Measurements from ENCODE around the gene COG5. TPM values are rescaled to one million over a fixed set of nuclear protein-coding genes. Genes with fewer than 3 reads are reported as not detected.

Gene COG5
- total RNA-seq, 2 experiments from 2014 or later, result 37.6 to 40.3 TPM

GRCh38 chr7:107527196-107527595 is 36.5 kb downstream of the COG5 start:
- H3K4me3 Mint-ChIP-seq, result no peak overlapping the region
- CTCF ChIA-PET, result interaction anchor here (1.6 kb wide), 1 partner anchor 11 kb away, joined by 4 read pairs; no protein-coding TSS in a partner anchor
- ATAC-seq (no peak), DNase-seq (no peak)
- POLR2A ChIA-PET, result no interaction called here
- H3K9me3 Mint-ChIP-seq, result no peaks in the 10 kb centered on the region
- TF ChIP-seq, protein P1, sequence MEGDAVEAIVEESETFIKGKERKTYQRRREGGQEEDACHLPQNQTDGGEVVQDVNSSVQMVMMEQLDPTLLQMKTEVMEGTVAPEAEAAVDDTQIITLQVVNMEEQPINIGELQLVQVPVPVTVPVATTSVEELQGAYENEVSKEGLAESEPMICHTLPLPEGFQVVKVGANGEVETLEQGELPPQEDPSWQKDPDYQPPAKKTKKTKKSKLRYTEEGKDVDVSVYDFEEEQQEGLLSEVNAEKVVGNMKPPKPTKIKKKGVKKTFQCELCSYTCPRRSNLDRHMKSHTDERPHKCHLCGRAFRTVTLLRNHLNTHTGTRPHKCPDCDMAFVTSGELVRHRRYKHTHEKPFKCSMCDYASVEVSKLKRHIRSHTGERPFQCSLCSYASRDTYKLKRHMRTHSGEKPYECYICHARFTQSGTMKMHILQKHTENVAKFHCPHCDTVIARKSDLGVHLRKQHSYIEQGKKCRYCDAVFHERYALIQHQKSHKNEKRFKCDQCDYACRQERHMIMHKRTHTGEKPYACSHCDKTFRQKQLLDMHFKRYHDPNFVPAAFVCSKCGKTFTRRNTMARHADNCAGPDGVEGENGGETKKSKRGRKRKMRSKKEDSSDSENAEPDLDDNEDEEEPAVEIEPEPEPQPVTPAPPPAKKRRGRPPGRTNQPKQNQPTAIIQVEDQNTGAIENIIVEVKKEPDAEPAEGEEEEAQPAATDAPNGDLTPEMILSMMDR (IDR thresholded peaks at IDR 0.05), result no peak
- H3K27ac Mint-ChIP-seq, result no peak overlapping the region
- intact Hi-C loops (cut with micrococcal nuclease), result no loop called here
- peaks cover 9% of the 10 kb centered on the region for H3K4me1 Mint-ChIP-seq (ENCODE audit: low read depth)
- H3K27me3 Mint-ChIP-seq, result no peaks in the 10 kb centered on the region
- peaks cover 33% of the 10 kb centered on the region for H3K36me3 Mint-ChIP-seq (ENCODE audit: low read depth)

- ChIA-PET CTCF (no interaction called here), POLR2A (no interaction called here)
- Mint-ChIP-seq H3K4me1 (ENCODE audit: low read depth) (peaks cover 9% of the 10 kb centered on the region), H3K27ac (no peak overlapping the region), H3K36me3 (ENCODE audit: low read depth) (peaks cover 36% of the 10 kb centered on the region), H3K9me3 (no peaks in the 10 kb centered on the region), H3K4me3 (no peak overlapping the region), H3K27me3 (no peaks in the 10 kb centered on the region)
- intact Hi-C loops (cut with micrococcal nuclease), result no loop called here
- DNase-seq (no peak), ATAC-seq (no peak)
- TF ChIP-seq, protein P1 (IDR thresholded peaks at IDR 0.05), result no peak
Observed at GRCh38 chr7:107526672-107527071, 37.0 kb downstream of the COG5 start.

- peaks cover 11% of the 10 kb centered on the region for H3K4me1 Mint-ChIP-seq (ENCODE audit: low read depth)
- no peak for DNase-seq
- no peak overlapping the region for H3K27ac Mint-ChIP-seq
- no peaks in the 10 kb centered on the region for H3K27me3 Mint-ChIP-seq
- intact Hi-C loops (cut with micrococcal nuclease), result no loop called here
- no peak for ATAC-seq
- H3K9me3 Mint-ChIP-seq, result no peaks in the 10 kb centered on the region
- TF ChIP-seq, protein P1 (IDR thresholded peaks at IDR 0.05), result no peak
- ChIA-PET CTCF (no interaction called here), POLR2A (no interaction called here)
- H3K4me3 Mint-ChIP-seq, result no peak overlapping the region
- peaks cover 14% of the 10 kb centered on the region for H3K36me3 Mint-ChIP-seq (ENCODE audit: low read depth)
Observed at GRCh38 chr7:107506674-107507339, 56.9 kb downstream of the COG5 start.

- peak; percentile 44 for DNase-seq
- H3K27me3 Mint-ChIP-seq, result no peaks in the 10 kb centered on the region
- peaks cover 11% of the 10 kb centered on the region for H3K4me1 Mint-ChIP-seq (ENCODE audit: low read depth)
- no peak overlapping the region for H3K27ac Mint-ChIP-seq
- no peak overlapping the region for H3K4me3 Mint-ChIP-seq
- intact Hi-C loops (cut with micrococcal nuclease), result no loop called here
- peaks cover 14% of the 10 kb centered on the region for H3K36me3 Mint-ChIP-seq (ENCODE audit: low read depth)
- POLR2A ChIA-PET, result interaction anchor here (1.2 kb wide), 1 partner anchor 147 kb away, joined by 3 read pairs; no protein-coding TSS in a partner anchor
- no peaks in the 10 kb centered on the region for H3K9me3 Mint-ChIP-seq
- CTCF ChIA-PET, result no interaction called here
- TF ChIP-seq, protein P1 (IDR thresholded peaks at IDR 0.05), result no peak
- ATAC-seq, result peak; percentile 13
Observed at GRCh38 chr7:107505997-107506673, 57.6 kb downstream of the COG5 start.

DNA sequence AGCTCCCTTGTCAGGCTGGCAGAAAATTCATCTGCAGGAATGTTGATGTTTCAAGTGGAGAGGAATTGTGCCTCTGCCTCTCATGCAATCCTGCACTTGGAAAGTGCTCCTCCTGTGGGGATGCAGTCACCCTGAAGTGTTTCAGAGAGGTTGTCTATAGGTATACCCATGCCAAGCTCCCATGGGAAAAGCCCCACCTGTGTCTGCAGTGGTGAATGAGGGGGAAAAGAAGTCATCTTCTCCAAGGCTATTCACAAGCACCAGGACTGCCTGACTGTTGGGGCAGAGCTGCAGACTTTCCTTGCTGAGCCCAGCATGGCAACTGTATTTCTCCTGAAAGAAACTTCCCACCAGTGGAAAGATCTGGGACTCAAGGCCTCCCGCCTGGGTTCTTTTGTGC is 58.4 kb downstream of the COG5 start:
- intact Hi-C loops (cut with micrococcal nuclease), result no loop called here
- DNase-seq (no peak), ATAC-seq (no peak)
- H3K27ac Mint-ChIP-seq, result no peak overlapping the region
- CTCF ChIA-PET, result no interaction called here
- H3K36me3 Mint-ChIP-seq (ENCODE audit: low read depth), result peaks cover 11% of the 10 kb centered on the region
- H3K9me3 Mint-ChIP-seq, result no peaks in the 10 kb centered on the region
- no peak overlapping the region for H3K4me3 Mint-ChIP-seq
- POLR2A ChIA-PET, result interaction anchor here (1.2 kb wide), 1 partner anchor 148 kb away, joined by 3 read pairs; no protein-coding TSS in a partner anchor
- peaks cover 7% of the 10 kb centered on the region for H3K4me1 Mint-ChIP-seq (ENCODE audit: low read depth)
- no peaks in the 10 kb centered on the region for H3K27me3 Mint-ChIP-seq
- TF ChIP-seq, protein P1 (IDR thresholded peaks at IDR 0.05), result no peak
